CD4-positive, alpha-beta T cell treated with Interleukin-4 for 1 hour (primary cell): ENCODE data around the gene MRM1.

Experiments used
- DNase-seq, 2 donors: peaks; one replicate each; pipeline ENCODE4 v3.0.0-alpha.2; 2020 to 2022

Gene MRM1, protein sequence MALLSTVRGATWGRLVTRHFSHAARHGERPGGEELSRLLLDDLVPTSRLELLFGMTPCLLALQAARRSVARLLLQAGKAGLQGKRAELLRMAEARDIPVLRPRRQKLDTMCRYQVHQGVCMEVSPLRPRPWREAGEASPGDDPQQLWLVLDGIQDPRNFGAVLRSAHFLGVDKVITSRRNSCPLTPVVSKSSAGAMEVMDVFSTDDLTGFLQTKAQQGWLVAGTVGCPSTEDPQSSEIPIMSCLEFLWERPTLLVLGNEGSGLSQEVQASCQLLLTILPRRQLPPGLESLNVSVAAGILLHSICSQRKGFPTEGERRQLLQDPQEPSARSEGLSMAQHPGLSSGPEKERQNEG

DNA sequence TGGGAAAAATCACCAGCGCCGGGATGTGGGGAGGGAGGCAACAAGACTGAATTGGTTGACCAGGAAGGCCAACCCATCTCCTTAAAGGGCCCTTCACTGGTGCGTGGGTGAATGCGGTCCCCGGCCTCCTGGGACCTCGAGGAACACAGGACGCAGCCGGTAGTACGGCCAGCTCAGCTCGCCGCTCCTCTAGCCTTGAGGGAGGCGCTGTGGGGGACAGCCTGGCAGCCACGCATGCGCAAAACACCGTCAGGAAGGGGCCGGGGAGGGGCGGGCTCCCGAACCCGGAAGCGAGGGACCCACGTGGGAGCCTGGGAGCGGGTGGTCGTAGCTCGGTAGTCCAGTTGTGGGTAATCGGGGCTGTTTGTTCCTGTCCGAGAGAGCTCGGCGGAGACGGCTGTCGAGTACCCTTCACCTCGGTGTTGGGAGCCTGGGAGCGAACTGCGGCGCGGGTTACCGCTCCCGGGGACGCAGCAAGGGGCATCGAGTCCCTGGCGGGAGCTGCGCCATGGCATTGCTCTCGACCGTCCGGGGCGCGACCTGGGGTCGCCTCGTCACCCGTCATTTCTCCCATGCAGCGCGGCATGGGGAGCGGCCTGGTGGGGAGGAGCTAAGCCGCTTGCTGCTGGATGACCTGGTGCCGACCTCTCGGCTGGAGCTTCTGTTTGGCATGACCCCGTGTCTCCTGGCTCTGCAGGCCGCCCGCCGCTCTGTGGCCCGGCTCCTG lies at the start of gene MRM1:
TSS of gene MRM1 (plus strand) at position 281 of the 727 bp plus-strand sequence. CDS start at position 509, 228 bp downstream.
- peak; percentile 91 to 92 for DNase-seq

DNA sequence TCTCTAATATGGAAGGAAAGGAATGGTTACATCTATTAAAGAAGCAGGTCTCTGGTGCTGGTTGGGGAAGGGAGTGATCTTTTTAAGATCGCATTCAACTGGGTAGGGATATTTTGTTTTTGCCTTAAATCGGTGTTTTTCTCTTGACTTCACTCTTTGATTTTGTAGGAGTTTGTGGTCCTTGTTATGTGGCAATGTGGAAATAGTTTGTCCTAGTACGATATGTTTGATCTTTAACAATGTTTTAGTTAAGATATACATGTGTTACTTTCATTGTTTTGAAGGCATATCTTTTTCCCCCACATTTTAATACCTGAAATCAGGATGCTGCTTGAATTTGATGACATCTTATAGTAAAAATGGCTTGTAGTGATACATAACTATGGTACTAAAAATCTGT lies 47.9 kb upstream of the MRM1 start:
- DNase-seq, result no peak

DNA sequence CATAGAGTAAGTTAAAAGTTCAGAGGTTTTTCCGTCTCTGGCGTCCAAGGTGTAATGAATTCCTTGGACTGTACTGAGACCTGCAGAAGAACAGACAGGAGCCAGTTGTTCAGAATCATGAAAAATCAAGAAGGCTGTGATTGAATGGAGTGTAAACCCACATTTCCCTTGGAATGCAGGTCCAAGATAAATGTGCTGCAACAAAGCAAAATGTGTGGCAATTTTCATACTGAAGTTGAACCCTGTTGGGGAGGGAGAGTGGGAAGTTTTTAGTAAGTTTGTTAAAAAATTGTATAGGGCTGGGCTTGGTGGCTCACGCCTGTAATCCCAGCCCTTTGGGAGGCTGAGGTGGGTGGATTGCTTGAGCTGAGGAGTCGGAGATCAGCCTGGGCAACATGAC lies 35.3 kb upstream of the MRM1 start:
- DNase-seq, result no peak

DNA sequence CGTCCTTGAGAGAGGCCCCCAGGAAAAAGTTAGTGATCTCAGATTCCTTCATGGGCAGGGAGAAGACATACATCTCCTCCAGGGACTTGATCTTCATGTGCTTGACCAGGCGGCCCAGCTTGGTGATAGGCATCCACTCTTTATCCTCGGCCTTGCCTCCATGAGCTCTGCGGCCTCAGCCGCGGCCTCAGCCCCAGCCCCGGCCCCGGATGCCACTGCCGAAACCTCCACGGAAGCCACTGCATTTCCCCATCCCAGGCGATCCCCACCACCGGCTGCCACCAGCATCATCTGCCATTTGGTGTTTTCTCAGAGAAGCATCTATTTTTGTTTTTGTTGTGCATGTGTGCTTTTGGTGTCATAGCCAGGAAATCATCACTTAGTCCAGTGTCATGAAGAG lies 26.4 kb upstream of the MRM1 start:
- DNase-seq, result no peak

GRCh38 chr17:36576793-36577192 lies 24.6 kb upstream of the MRM1 start:
- DNase-seq, result no peak

DNA sequence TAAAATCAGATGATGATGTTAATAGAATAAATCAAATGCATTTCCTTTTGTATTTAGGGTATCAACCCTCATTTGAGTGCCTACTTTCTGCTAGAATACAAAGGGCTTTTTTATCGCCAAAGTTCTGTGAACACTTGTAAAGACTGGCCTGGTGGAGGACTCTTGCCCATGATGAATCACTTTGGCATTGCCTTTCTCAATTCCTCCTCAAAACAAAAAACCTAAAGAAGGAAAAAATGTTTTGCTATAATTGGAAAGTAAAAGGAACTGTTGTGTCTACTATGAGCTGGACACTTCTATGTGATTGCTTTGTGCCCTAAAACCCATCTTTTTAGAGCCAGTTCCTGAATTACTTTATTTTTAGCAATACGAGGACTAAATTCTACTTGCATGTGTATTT lies 22.7 kb upstream of the MRM1 start:
- no peak for DNase-seq

- DNase-seq, result no peak
Measured at GRCh38 chr17:36583787-36584186, 17.6 kb upstream of the MRM1 start.

GRCh38 chr17:36586138-36586537 lies 15.2 kb upstream of the MRM1 start:
- no peak for DNase-seq

DNA sequence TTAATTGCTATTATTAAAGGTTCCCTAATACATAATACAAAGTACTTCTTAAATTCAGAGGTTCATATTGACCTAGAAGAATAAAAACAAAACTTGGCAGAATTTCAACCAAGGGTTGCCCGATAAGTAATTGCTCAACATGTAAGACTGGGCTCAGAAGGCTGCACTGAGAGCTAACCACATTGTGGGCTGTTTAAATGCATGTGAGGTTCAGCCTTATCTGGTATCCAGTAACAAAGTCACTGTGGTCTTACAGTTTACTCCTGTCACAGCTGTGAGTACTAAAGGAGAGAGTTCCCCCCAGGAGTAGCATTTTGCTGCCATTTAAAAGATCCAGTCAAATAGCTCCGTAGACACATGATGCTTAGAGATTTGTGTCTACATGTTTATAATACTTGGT lies 11.3 kb upstream of the MRM1 start:
- DNase-seq, result no peak

GRCh38 chr17:36591434-36592315 lies 9.7 kb upstream of the MRM1 start, which contains the start of gene DHRS11:
Gene DHRS11 (plus strand): TSS chr17:36591879. CDS start chr17:36592010, 131 bp downstream.
- peak; percentile 67 to 77 for DNase-seq

DNA sequence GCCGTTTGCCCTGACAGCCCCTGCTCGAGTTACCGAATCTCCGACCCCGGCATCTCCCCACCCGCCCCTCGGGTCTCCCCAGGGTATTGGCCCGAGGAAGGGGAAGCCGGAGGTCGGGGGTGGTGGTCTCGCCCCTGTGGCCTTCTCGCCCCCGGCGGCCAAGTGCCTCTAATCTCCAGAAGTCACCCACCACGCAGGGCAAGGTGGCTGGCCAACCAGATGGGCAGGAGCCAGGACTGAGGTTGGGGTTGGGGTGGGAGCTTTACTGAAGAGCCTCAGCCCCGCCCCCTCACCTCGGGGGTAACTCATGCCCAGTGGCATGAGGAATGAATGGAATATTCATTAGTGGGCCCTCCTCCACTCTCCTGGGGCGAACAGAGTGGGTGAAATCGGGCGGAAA lies 9.1 kb upstream of the MRM1 start:
- DNase-seq, result no peak

GRCh38 chr17:36592716-36593321 lies 8.6 kb upstream of the MRM1 start:
- no peak for DNase-seq

DNA sequence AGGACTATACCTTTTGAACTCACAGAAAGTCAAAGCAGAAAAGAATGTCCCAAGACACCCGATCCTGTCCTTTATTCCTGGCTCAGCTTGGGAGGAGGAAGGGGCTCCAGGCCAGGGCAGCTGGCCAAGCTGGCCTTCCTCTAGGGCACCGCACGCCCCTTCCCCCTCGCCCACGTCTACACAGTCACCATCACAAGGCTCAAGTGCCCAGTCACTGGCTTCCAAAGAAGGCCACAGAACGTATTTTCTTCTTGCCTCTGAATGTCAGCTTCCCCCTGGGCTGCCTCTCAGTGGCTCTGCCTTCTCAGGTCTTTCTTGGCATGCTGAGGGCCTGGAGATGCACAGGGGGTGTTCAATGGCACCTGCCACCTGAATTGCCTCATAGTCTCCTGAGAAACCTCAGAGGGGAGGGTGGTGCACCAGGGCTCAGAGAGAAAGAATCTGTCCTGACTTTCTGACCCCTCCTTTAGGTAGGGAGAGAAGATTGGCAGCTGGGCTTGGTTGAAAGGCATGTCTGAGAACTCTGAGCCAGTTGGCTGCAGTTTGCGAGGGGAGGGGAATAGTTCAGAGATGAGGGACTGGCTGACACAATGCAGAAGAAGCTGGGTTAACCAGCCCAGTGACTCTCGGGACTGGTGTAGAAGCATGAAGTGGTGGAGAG lies 7.6 kb upstream of the MRM1 start:
- DNase-seq, result no peak

- DNase-seq, result no peak
Measured at GRCh38 chr17:36594626-36595401, 6.6 kb upstream of the MRM1 start.

GRCh38 chr17:36597226-36597625 lies 4.2 kb upstream of the MRM1 start:
- DNase-seq, result no peak

DNA sequence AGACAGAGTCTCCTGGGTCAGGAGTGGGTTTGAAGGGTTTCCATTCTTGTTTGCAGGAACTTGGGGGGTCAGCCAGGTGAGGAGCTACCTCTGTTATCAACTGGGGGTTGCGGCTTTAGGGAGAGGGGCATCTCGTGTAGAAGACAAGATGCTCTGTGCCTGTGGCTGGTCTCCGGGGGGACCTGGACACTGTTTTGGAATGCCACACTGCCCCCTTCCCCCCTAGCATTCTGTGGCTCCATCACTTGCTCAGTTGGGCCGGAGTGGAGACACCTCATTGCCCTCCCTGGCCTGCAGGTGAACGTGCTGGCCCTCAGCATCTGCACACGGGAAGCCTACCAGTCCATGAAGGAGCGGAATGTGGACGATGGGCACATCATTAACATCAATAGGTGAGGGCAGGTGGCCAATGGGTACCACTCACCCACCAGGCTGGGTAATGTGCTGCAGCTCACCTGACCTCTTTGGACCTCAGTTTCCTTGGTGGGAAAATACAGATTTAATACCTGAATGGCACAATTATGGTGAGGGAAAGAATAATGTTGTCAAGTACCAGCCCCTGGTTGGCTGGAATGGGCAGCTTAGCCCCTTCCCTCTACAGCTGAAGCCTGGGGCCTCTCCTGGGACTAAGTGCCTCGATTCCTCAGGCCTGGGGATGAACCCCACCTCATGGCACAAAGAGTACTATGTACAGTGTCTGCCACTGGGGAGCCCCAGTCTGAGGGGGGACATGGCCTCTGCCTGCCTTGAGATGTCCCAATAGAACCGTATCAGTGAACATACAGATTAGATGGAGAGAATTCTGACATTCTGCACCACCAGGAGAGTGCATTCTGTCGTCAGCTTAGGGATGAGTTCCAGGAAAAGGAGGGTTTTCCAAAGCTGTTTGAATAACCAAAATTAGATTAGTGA lies 3.3 kb upstream of the MRM1 start:
- no peak for DNase-seq

DNA sequence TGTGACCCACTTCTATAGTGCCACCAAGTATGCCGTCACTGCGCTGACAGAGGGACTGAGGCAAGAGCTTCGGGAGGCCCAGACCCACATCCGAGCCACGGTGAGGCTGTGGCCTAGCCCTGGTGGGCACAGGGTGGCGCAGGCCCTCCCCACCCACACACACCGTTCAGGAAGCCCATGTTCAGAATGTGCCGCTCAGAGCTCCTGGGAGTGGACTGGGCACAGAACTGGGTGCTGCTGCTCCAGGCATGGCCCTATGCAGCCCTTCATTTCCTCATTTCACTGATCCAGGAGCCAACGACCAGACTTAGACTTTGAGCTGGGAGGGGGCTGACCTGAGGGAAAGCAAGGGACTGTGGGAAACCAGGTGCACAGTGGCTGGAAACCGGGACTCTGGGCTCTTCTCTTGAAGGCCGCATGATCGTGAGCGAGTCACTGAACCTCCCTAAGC lies 2.4 kb upstream of the MRM1 start:
- DNase-seq, result no peak

GRCh38 chr17:36599546-36600250 lies 1.7 kb upstream of the MRM1 start:
- no peak for DNase-seq

DNA sequence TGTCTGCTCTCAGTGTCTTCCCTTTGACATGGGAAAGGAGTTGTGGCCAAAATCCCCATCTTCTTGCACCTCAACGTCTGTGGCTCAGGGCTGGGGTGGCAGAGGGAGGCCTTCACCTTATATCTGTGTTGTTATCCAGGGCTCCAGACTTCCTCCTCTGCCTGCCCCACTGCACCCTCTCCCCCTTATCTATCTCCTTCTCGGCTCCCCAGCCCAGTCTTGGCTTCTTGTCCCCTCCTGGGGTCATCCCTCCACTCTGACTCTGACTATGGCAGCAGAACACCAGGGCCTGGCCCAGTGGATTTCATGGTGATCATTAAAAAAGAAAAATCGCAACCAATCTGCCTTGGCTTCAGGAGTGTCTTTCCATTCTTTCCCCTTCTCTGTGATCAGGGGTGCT lies 918 bp upstream of the MRM1 start:
- no peak for DNase-seq

GRCh38 chr17:36600936-36601302 lies 464 bp upstream of the MRM1 start:
- DNase-seq, result no peak
